Measurements from ENCODE around the gene LIN7B. TPM values are rescaled to one million over a fixed set of nuclear protein-coding genes. Genes with fewer than 3 reads are reported as not detected.
"Not testable (repeated sequence)": the region's sequence is repeated elsewhere in the genome, so short reads cannot be mapped to it uniquely, and the experiment has no call there.

LIN7B gene
- polyA plus RNA-seq, 4 donors: 5.4 to 13.2 (median 8.8) TPM

- DNase-seq (ENCODE audit: low read depth in 4 of 4, low spot score in 2 of 4): no peak
These were observed 27.2 kb downstream of the LIN7B start for GRCh38 chr19:49141352-49141751.

GRCh38 chr19:49142866-49143335, 28.7 kb downstream of the LIN7B start:
- peak in 2 of 4 donors; percentile 88 to 91 for DNase-seq (ENCODE audit: low read depth in 4 of 4, low spot score in 2 of 4)

- no peak for DNase-seq (ENCODE audit: low read depth in 4 of 4, low spot score in 2 of 4)
These were observed 31.6 kb downstream of the LIN7B start for GRCh38 chr19:49145573-49146407.

- DNase-seq (ENCODE audit: low read depth in 4 of 4, low spot score in 2 of 4): not testable (repeated sequence)
These were observed 32.2 kb downstream of the LIN7B start for GRCh38 chr19:49146408-49146770.

GRCh38 chr19:49148044-49148682, 34.0 kb downstream of the LIN7B start:
- no peak for DNase-seq (ENCODE audit: low read depth in 4 of 4, low spot score in 2 of 4)

- peak; percentile 93 to 97 (median 94) for DNase-seq (ENCODE audit: low read depth in 4 of 4, low spot score in 2 of 4)
These were observed 34.8 kb downstream of the LIN7B start for GRCh38 chr19:49148784-49149651.

GRCh38 chr19:49149652-49150105, 35.5 kb downstream of the LIN7B start:
- DNase-seq (ENCODE audit: low read depth in 4 of 4, low spot score in 2 of 4): peak in 2 of 4 donors; percentile 76 to 91

- peak in 3 of 4 donors; percentile 83 to 89 (median 88) for DNase-seq (ENCODE audit: low read depth in 4 of 4, low spot score in 2 of 4)
These were observed 36.2 kb downstream of the LIN7B start for GRCh38 chr19:49150106-49150943.

- no peak for DNase-seq (ENCODE audit: low read depth in 4 of 4, low spot score in 2 of 4)
These were observed 36.7 kb downstream of the LIN7B start for GRCh38 chr19:49150944-49151243.

GRCh38 chr19:49151267-49152118, 37.3 kb downstream of the LIN7B start:
- no peak for DNase-seq (ENCODE audit: low read depth in 4 of 4, low spot score in 2 of 4)

GRCh38 chr19:49152119-49152550, 38.0 kb downstream of the LIN7B start:
- DNase-seq (ENCODE audit: low read depth in 4 of 4, low spot score in 2 of 4): no peak

- no peak for DNase-seq (ENCODE audit: low read depth in 4 of 4, low spot score in 2 of 4)
These were observed 39.1 kb downstream of the LIN7B start for GRCh38 chr19:49153167-49153809.

- no peak for DNase-seq (ENCODE audit: low read depth in 4 of 4, low spot score in 2 of 4)
These were observed 40.1 kb downstream of the LIN7B start for GRCh38 chr19:49154279-49154678.

GRCh38 chr19:49155005-49155819, 41.0 kb downstream of the LIN7B start, which contains the start of gene HRC:
TSS of gene HRC (minus strand) at chr19:49155396. CDS start at chr19:49155237, 159 bp downstream.
- DNase-seq (ENCODE audit: low read depth in 4 of 4, low spot score in 2 of 4): peak in 1 of 4 donors; percentile 66

- DNase-seq (ENCODE audit: low read depth in 4 of 4, low spot score in 2 of 4): no peak
These were observed 41.7 kb downstream of the LIN7B start for GRCh38 chr19:49155820-49156346.

- peak in 2 of 4 donors; percentile 79 to 87 for DNase-seq (ENCODE audit: low read depth in 4 of 4, low spot score in 2 of 4)
These were observed 43.5 kb downstream of the LIN7B start, which contains the start of gene TRPM4 for GRCh38 chr19:49157445-49158224. TSS of gene TRPM4 (plus strand) at chr19:49157792. CDS start at chr19:49157867, 75 bp downstream.

All from left renal cortex interstitium (tissue), 4 donors.